Midbrain (tissue), 1 donor: ENCODE data around the gene PANX1.
"Not testable (repeated sequence)": the region's sequence is repeated elsewhere in the genome, so short reads cannot be mapped to it uniquely, and the experiment has no call there.

Source experiments
- DNase-seq: peaks from one replicate; lab custom pipeline; 2025; lab: John Stamatoyannopoulos, UW

Gene PANX1

DNA sequence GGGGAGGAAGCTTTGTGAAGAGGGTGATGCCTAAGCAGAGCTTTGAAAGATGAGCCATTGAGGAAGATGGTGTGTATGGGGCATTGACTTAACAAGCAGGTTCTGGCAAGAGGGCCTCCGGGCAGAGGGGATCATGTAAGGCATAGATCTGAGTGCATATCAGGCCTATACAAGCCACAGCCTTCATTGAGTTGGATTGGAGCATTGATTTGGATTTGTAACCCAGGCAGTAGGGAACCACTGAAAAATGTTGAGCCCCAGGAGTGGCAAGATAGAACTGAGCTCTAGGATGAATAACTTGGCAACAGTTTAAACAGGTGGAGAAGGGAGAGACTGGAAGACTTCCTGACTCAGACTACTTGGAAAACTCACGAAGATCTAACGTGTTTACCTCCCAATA, 21.4 kb downstream of the PANX1 start:
- no peak for DNase-seq

DNA sequence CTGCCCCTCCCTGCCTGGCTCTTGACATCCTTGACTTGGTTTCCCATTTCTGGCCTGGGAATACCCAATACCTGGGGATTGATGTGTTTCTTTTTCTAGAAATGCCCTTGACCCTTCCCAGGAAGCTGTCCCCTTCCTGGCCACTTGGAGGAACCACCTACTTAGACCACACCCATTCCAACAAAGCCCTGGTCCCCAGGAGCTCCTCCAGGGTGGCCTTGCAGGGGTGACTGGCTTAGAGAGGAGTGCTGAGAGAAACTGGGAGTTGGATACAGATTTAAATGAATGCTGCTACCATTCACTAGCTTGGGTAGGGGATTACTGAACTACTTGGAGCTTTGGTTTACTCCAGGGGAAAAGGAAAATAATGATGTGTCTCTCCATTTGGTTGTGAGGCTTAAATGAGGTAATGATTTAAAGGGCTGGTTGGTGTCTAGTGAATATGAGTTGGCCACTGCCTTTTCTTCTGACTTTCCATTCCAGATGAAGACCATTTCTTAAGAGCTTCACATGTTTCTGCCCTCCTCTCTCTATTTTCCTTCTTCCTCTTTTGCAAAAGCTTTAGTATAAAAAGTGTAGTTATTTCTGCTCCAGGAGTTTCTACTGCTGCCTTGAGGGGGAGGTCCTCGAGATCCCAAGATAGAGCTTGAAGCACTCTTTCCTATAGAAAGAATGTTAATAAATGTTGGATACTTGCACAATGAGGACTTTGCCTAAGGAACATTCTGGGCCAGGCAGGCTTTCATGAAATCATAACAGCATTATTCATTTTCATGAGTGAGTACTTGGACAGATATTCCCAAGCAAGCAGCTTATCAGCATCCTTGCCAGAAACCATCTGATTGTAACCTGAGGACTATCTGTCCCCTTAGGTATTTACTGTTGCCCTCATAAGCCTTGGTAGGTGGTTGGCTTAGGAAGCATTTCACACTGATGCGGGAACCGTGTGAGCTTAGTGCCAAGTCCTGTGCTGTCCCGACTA, 22.4 kb downstream of the PANX1 start:
- DNase-seq = no peak

DNA sequence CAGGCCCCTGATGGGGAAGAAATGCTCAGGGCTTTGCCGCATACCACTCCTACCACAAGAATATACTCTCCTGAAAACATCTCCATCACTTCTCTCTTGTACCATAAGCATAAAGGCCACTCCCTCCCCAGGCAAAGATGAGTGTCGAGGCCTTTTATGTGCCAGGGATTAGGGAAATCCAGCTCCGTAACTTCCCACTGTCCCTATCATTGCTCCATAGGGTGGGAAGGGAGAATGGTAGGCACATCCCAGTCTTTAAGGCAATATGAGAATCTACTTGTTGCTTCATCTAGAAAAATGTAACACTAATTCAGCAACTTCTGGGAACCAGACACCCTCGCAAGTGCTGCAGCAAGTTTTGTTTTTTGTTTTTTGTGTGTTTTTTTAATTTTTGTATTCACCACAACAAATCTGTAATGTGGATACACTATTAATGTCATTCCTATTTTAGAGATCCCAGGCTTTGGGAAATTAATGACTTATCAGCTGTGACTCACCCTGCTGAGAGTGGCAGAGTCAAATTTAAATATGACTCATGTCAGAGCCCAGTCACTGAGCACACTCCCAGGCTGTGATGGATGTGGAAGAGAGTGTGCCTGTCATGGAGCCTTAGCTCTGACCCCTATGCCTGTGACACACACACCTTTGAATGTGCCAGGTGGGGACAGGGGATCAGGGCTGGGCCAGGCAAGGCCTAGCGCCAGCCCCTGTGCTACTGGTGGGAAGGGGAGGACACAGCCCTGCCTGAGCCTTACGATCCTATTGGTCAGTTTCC, 23.4 kb downstream of the PANX1 start:
- no peak for DNase-seq

DNA sequence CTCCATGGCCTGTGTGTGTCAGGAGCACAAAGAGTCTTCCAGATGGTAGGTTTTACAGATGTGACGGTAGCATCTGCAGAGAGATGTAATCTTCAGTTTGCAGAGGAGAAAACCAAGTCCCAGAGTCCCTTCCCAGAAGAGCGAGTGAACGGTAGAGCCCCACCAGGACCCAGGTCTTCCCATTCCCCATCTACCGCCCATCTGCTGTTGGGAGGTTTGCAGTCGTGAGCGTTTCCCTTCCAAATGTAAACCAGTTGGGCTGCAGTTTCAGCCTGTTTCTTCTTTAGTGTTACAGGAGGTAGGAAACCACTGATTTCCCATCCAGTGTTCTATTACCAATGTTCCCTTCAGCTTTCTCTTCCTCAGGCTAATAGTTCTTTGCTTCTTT, 24.0 kb downstream of the PANX1 start:
- no peak for DNase-seq

DNA sequence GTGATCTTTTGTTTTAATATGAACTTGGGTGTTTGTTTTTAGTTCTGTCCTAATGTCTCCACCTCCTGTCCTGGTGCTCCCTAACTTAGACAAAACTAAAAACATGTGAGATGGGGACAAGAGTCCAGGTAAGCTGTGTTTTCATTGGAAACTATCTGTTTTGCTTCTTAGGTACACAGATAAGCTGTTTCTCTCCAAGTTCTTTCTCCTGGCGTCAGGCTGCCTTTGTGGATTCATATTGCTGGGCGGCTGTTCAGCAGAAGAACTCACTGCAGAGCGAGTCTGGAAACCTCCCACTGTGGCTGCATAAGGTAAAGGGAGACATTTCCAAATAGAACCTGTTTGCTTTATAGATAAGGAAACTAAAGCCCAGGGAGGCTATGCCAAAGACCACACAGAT, 24.7 kb downstream of the PANX1 start:
- DNase-seq = no peak

DNA sequence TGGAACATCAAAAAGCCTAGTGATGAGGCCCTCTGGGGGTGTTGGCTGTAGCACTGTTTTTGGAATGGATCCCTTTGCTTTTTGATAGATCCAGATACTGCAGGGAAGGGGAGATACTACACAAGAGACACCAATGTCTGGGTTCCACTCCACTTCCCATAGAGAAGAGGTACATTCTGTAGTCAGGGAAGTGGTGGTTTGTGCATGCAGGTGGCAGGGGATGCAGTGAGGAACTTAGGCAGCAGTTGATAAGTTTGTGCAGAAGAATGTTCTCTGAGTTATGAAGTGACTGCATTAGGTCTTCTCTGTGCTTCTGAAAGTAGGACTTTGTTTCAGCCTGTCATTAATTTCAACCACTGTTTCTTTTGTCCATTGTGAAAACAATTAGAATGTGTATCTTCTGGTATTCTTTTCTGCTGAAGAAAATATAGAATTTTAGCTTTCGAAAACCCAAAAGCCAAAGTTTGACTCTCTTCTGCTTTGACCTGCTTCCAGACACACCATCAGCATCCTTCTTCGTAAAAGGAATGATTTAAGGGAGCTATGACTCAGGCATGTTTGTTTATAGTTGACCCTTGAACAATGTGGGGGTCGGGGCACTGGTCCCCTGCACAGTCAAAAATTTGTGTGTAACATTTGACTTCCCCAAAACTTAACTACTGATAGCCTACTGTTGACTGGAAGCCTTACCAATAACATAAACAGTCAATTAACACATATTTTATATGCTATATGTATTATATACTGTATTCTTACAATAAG, 25.6 kb downstream of the PANX1 start:
- no peak for DNase-seq

DNA sequence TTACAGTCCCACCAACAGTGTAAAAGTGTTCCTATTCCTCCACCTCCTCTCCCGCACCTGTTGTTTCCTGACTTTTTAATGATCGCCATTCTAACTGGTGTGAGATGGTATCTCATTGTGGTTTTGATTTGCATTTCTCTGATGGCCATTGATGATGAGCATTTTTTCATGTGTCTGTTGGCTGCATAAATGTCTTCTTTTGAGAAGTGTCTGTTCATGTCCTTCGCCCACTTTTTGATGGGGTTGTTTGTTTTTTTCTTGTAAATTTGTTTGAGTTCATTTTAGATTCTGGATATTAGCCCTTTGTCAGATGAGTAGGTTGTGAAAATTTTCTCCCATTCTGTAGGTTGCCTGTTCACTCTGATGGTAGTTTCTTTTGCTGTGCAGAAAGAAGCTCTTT, 28.7 kb downstream of the PANX1 start:
- DNase-seq = not testable (repeated sequence)

DNA sequence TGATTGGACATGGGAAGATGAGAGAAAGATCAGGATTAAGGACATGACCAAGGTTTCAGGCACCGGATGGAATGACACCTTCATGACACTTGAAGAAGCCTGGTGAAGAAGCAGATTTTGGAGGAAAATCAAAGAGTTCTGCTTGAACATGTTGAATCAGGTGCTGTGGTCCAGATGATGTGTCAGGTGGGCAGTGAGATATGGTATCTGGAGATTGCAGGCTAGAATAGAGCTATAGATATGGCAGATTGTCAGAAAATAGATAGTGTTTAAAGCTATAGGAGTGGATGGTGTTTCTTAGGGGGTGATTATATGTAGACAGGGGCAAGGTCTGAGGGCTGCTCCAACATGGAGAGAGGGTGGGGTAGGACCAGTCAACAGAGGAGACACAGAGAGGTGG, 40.2 kb downstream of the PANX1 start:
- no peak for DNase-seq

DNA sequence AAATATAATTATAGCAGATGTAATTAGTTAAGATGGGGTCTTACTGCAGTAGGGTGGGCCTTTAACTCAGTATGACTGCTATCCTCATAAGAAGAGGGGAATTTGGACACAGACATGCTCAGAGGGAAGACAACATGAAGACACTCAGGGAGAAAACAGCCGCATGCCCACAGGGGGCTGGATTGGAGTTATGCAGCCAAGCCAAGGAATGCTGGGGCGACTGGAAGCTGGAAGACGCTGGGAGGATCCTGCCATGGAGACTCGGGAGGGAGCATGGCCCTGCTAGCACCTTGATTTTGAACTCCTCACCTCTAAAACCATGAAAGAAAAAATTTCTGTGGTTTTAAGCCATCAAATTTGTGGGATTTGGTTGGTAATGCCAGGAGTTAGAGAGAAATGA, 40.9 kb downstream of the PANX1 start:
- no peak for DNase-seq

DNA sequence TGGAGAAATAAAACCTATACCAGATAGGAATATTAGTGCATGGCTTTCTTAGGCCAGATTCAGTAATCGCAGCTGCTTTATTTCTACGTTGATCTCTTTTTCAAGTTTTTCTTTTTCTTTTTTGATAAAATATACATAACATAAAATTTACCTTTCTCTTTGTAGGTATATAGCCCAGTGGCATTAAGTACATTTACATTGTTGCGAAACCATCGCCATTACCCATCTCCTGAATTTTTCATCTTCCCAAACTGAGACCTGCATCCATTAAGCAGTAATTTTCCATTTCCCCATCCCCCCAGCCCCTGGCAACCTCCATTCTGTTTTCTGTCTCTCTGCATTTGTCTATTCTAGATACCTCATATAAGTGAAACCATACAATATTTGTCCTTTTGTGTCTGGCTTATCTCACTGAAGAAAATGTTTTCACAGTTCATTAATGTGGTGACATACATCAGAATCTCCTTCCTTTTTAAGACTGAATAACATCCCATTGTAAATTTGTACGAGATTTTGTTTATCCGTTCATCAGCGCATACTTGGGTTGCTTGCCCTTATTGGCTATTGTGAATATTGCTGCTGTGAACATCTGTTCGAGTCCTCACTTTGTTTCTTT, 41.4 kb downstream of the PANX1 start:
- no peak for DNase-seq

DNA sequence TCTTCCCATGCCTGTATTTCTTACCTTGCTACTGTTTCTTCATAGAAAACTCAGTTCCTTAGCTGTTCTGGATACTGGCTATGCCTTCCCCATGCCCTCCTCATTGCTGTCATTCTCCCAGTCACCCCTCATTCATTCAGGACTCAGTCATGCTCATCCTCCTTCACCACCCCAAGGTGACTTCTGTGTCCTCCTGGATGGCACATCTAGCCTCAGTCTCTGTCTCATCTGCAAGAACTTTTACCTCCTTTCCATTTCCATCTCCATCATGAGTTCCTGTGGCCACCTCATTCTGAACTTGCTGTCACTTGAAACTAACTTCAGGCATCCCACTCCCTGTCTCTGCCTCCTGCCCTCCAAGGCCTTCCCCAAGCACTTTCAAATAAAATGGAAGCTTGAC, 42.3 kb downstream of the PANX1 start:
- no peak for DNase-seq

DNA sequence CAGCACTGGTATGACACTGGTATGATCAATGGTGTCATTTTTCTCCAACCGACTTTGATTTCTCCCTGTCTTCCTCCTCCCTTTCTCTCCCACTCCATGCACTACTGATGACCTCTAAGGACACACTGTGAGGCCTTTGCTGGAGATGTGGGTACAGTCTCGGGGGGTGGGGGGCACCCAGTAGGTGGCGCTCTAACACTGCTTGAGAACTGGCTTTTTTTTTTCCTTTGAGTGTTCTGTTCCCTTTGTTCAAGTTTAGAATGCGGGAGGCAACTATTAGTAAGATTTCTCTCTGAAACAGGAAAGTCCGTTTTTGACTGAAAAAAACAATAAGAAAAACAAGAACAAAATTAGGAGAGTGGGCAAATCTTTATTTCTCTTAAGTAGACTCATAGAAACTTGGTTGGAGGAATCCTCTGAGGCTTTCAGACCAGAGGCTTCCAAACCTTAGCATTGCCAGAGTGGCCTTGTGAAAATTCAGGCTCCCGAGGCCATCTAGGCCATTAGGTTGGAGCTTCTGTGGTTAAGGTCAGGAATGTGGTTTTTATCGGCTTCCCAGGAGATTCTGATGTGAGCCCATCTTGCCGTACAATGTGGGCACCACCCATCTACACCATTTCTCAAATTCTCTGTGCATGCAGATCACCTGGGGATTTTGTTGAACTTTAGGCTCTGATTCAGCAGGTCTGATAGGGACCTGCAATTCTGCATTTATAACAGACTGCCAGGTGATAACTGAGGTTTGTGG, 43.2 kb downstream of the PANX1 start:
- peak; percentile 9 for DNase-seq

DNA sequence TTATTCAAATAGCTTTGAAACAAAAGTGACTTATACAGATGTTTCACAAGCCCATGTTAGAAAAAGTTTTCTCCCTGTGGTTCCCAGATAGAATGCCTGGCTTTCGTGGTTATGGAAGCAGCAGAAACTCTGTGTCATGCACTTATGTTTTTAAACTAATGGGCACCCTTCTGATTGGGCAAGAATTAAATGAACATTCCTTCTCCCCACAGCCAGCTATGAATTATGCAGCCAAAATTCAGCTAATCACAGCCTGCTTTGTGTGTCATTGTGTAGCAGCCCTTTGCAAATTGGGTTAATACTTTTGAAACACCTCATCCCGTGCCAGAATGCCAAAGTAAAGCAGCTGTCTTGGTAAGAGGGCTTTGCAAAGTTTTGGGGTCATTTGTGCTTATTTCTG, 46.9 kb downstream of the PANX1 start:
- DNase-seq = no peak

DNA sequence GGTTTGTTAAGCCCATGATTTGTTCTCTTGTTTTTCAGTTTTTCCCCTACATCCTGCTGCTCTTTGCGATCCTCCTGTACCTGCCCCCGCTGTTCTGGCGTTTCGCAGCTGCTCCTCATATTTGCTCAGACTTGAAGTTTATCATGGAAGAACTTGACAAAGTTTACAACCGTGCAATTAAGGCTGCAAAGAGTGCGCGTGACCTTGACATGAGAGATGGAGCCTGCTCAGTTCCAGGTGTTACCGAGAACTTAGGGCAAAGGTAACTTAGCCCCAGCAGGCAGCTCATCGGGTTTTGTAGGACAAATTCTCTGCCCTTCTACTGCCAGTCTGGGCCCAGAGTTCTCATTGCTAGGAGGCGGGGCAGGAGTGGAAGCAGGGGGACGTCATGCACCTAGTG, 49.7 kb downstream of the PANX1 start:
- DNase-seq = no peak

DNA sequence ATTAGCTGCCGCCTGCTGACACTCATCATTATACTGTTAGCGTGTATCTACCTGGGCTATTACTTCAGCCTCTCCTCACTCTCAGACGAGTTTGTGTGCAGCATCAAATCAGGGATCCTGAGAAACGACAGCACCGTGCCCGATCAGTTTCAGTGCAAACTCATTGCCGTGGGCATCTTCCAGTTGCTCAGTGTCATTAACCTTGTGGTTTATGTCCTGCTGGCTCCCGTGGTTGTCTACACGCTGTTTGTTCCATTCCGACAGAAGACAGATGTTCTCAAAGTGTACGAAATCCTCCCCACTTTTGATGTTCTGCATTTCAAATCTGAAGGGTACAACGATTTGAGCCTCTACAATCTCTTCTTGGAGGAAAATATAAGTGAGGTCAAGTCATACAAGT, 51.1 kb downstream of the PANX1 start:
- DNase-seq = no peak

DNA sequence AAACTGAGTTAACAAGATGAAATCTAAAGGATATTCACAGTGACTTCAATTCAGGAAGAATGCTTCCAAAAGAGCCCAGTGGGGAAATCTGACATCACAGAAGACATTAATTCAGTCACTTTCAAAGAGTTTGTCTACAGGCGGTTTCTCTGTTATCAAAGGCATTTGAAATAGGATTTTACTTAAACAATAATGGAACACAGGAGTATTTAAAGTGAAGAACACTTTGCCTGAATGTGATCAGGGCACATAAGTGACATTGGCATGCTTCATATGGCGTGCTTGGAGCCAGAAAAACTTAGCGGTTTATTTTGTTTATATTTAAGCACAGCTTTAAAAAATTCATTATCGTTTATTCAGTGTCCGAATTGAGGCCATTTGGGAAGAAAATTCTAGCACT, 52.9 kb downstream of the PANX1 start:
- no peak for DNase-seq

DNA sequence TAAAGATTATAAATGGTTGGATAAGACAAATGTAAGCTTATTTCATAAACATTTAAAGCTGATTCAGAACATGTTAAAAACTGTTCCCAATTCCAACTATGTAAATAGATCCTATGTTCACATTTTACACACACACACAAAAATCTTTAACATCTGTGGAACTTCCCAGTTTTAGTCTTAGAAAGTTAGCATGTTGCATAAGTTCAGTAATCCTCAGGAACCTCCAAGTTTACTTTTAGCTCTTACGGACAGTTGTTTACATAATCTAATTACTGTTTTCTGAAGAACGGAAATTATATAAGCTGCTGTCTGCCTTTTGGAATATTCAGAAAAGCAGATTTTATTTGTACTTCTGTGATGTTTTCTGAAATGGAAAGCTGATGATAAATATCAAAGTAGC, 53.3 kb downstream of the PANX1 start:
- no peak for DNase-seq

DNA sequence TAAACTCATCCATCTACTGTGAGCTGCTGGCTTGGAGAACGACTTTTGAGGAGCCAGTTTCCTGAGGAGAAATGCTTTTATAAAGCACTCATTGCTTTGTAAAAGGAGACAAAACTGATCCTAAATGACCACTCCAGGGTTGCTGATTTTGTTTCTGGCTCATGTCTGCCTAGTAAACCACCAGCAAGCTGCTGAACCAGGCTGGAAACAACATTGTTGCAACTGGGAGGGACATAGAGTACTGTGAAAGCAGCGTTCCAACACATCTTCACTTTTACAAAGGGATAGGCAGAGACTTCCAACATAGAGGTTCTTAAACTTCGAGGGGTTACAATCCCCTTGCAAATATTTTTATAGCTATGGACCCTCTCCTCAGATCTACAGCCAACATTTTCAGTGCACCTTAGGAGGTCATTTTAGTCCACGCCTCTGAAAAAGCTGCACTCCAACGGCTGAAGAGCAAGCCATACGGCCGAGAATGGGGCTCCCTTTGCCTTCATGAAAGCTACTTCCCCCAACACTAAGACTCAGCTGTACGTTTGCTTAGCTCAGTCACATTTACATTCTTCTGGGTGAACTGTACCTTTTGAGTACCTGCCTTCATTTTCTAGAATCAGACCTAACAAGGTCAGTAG, 54.7 kb downstream of the PANX1 start:
- DNase-seq = no peak

DNA sequence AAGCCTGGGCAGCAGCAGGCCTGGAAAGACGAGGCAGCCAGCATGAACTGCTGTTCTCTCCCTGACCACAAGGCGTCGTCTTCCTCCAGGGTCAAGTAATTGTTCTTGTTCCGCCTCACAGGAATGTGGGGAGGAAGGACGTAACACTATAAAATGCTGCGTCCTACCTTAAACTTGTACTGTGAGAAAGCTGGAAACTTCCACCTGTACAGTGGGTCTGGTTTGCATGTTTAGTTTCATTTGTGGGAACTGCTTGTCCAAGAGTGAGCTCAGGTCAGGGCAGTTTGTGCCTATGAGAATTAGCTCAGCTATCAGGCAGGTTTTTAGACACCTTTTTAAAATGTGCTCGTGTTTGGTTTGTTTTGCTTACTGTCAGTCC, 55.2 kb downstream of the PANX1 start:
- peak; percentile 7 for DNase-seq

DNA sequence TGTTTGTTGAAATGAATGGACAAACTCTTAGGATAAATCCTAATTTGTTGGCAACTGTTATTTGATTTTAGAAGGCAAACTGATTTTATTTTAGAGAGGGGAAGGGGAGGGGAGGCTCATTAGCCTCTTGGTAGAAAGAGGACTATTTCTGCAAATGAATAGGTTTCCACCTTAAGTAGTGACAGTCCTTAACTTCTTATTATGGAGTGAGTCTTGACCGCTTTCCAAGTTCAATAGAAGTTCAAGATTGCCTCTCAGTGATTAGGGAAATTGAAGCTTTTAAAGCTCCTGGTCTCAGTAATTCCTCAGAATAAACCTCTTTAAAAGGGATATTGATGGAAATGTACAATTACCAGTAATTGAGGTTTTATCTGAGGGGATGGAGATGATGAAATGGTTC, 55.7 kb downstream of the PANX1 start:
- DNase-seq = no peak

DNA sequence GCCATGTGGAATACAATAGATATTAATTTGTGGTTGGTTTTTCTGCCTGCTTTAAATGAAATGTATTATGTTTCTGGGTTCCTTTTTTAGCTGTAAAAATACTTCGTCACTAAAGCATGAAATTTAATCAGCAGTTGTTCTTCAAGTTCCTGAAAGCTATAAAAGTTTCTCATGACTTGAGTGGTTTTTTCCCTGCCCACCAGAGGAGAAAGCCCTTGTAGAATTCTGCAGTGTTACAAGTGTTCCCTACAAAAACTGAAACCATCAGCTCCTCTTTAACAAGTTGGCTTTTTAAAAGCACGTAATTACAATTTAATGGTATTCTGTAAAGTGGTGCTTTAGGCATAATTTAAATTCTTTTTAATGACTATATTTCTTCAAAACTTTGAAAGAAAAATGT, 56.2 kb downstream of the PANX1 start:
- no peak for DNase-seq
